ENCODE measurements around the gene FAM227B.

DNA sequence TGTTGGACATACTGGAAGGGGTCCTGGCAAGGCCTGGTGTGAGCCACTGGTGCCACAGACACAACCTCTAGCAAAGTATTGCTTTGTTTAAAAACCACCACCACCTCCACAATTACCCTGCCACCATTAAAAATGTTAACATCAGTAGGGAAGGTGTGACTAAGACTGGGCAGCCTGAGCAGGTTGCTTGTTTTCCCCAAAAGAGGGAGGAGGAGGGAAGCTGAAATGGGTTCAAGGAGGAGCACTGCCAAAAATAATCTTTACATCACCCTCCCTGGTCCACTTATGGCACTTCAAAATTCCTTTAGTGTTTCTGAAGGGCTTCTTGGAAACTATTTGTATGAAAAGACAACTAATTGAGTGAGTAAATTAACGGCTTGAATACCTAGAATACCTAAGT lies 297.4 kb downstream of the FAM227B start:
- no peak for TF ChIP-seq EGR1 (IDR thresholded peaks at IDR 0.05)
- TF ChIP-seq USF1 (IDR thresholded peaks at IDR 0.05): no peak
- no peak for TF ChIP-seq MAX (IDR thresholded peaks at IDR 0.05)
- no peak for TF ChIP-seq TAF1 (IDR thresholded peaks at IDR 0.05; ENCODE audit: low read depth)
- no peak for TF ChIP-seq YY1 (IDR thresholded peaks at IDR 0.05; ENCODE audit: low read depth)
- no peak for TF ChIP-seq TCF12 (IDR thresholded peaks at IDR 0.05; ENCODE audit: low read depth)
- TF ChIP-seq, protein P1, sequence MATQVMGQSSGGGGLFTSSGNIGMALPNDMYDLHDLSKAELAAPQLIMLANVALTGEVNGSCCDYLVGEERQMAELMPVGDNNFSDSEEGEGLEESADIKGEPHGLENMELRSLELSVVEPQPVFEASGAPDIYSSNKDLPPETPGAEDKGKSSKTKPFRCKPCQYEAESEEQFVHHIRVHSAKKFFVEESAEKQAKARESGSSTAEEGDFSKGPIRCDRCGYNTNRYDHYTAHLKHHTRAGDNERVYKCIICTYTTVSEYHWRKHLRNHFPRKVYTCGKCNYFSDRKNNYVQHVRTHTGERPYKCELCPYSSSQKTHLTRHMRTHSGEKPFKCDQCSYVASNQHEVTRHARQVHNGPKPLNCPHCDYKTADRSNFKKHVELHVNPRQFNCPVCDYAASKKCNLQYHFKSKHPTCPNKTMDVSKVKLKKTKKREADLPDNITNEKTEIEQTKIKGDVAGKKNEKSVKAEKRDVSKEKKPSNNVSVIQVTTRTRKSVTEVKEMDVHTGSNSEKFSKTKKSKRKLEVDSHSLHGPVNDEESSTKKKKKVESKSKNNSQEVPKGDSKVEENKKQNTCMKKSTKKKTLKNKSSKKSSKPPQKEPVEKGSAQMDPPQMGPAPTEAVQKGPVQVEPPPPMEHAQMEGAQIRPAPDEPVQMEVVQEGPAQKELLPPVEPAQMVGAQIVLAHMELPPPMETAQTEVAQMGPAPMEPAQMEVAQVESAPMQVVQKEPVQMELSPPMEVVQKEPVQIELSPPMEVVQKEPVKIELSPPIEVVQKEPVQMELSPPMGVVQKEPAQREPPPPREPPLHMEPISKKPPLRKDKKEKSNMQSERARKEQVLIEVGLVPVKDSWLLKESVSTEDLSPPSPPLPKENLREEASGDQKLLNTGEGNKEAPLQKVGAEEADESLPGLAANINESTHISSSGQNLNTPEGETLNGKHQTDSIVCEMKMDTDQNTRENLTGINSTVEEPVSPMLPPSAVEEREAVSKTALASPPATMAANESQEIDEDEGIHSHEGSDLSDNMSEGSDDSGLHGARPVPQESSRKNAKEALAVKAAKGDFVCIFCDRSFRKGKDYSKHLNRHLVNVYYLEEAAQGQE (IDR thresholded peaks at IDR 0.05; ENCODE audit: low read depth): no peak
- no peak for TF ChIP-seq EP300 (IDR thresholded peaks at IDR 0.05; ENCODE audit: borderline replicate concordance)
- no peak for TF ChIP-seq NFIC (IDR thresholded peaks at IDR 0.05)
- TF ChIP-seq RAD21 (IDR thresholded peaks at IDR 0.05; ENCODE audit: low read depth): no peak
- no peak for TF ChIP-seq CEBPB (IDR thresholded peaks at IDR 0.05)
- TF ChIP-seq TEAD4 (IDR thresholded peaks at IDR 0.05): no peak
